Measurements from ENCODE around the gene PCBP3. TPM values are rescaled to one million over a fixed set of nuclear protein-coding genes. Genes with fewer than 3 reads are reported as not detected.
"Not testable (repeated sequence)": the region's sequence is repeated elsewhere in the genome, so short reads cannot be mapped to it uniquely, and the experiment has no call there.

Gene PCBP3
- total RNA-seq, 1 experiment from 2014 or later = 3.7 TPM

GRCh38 chr21:45974073-45975019 is 330.8 kb downstream of the PCBP3 start:
- ChIA-PET CTCF (interaction anchor here (1.3 kb wide), 1 partner anchor 109 kb away, joined by 3 read pairs; no protein-coding TSS in a partner anchor), POLR2A (interaction anchor here (0.6 kb wide), 1 partner anchor 211 kb away, joined by 3 read pairs; no protein-coding TSS in a partner anchor)
- peak; percentile 26 for DNase-seq (ENCODE audit: unreplicated experiment)
- Mint-ChIP-seq H3K27me3 (ENCODE audit: insufficient read depth, unreplicated experiment) (peaks cover 14% of the 10 kb centered on the region), H3K4me3 (ENCODE audit: unreplicated experiment) (peak overlapping the region; percentile 54), H3K36me3 (ENCODE audit: insufficient read depth, unreplicated experiment) (no peaks in the 10 kb centered on the region), H3K4me1 (ENCODE audit: insufficient read depth, unreplicated experiment) (no peaks in the 10 kb centered on the region), H3K9me3 (ENCODE audit: unreplicated experiment) (no peaks in the 10 kb centered on the region), H3K27ac (ENCODE audit: low read depth, unreplicated experiment) (no peak overlapping the region)
- TF ChIP-seq CTCF (IDR thresholded peaks at IDR 0.05; ENCODE audit: unreplicated experiment) = no peak
- BruUV-seq (replicated peaks) = no TSS peak
- intact Hi-C loops (cut with micrococcal nuclease) = loop anchor here (5.0 kb wide), 1 partner anchor 168 kb away; no protein-coding TSS in a partner anchor

GRCh38 chr21:45975020-45975666 is 331.6 kb downstream of the PCBP3 start:
- DNase-seq (ENCODE audit: unreplicated experiment) = no peak
- BruUV-seq (replicated peaks) = no TSS peak
- Mint-ChIP-seq H3K27me3 (ENCODE audit: insufficient read depth, unreplicated experiment) (peaks cover 14% of the 10 kb centered on the region), H3K36me3 (ENCODE audit: insufficient read depth, unreplicated experiment) (no peaks in the 10 kb centered on the region), H3K27ac (ENCODE audit: low read depth, unreplicated experiment) (no peak overlapping the region), H3K4me3 (ENCODE audit: unreplicated experiment) (no peak overlapping the region), H3K9me3 (ENCODE audit: unreplicated experiment) (no peaks in the 10 kb centered on the region), H3K4me1 (ENCODE audit: insufficient read depth, unreplicated experiment) (no peaks in the 10 kb centered on the region)
- no peak for TF ChIP-seq CTCF (IDR thresholded peaks at IDR 0.05; ENCODE audit: unreplicated experiment)
- POLR2A ChIA-PET = interaction anchor here (0.6 kb wide), 1 partner anchor 210 kb away, joined by 3 read pairs; no protein-coding TSS in a partner anchor
- intact Hi-C loops (cut with micrococcal nuclease) = no loop called here
- CTCF ChIA-PET = no interaction called here

GRCh38 chr21:45975667-45976409 is 332.3 kb downstream of the PCBP3 start:
- DNase-seq (ENCODE audit: unreplicated experiment); POLR2A ChIA-PET; H3K4me1 Mint-ChIP-seq (ENCODE audit: insufficient read depth, unreplicated experiment); BruUV-seq (replicated peaks); intact Hi-C loops (cut with micrococcal nuclease); H3K27ac Mint-ChIP-seq (ENCODE audit: low read depth, unreplicated experiment); H3K4me3 Mint-ChIP-seq (ENCODE audit: unreplicated experiment); CTCF ChIA-PET; H3K9me3 Mint-ChIP-seq (ENCODE audit: unreplicated experiment); H3K36me3 Mint-ChIP-seq (ENCODE audit: insufficient read depth, unreplicated experiment): not testable (repeated sequence)
- H3K27me3 Mint-ChIP-seq (ENCODE audit: insufficient read depth, unreplicated experiment) = peaks cover 14% of the 10 kb centered on the region

- TF ChIP-seq CTCF (IDR thresholded peaks at IDR 0.05; ENCODE audit: unreplicated experiment) = no peak
- intact Hi-C loops (cut with micrococcal nuclease) = no loop called here
- CTCF ChIA-PET = no interaction called here
- Mint-ChIP-seq H3K27ac (ENCODE audit: low read depth, unreplicated experiment) (no peak overlapping the region), H3K27me3 (ENCODE audit: insufficient read depth, unreplicated experiment) (peaks cover 14% of the 10 kb centered on the region), H3K36me3 (ENCODE audit: insufficient read depth, unreplicated experiment) (no peaks in the 10 kb centered on the region), H3K4me1 (ENCODE audit: insufficient read depth, unreplicated experiment) (no peaks in the 10 kb centered on the region), H3K4me3 (ENCODE audit: unreplicated experiment) (no peak overlapping the region), H3K9me3 (ENCODE audit: unreplicated experiment) (no peaks in the 10 kb centered on the region)
- POLR2A ChIA-PET = no interaction called here
- DNase-seq (ENCODE audit: unreplicated experiment) = no peak
- no TSS peak for BruUV-seq (replicated peaks)
Measured at GRCh38 chr21:45976701-45977311, 333.3 kb downstream of the PCBP3 start.
